GM18511 (cell line): ENCODE results near the gene CYB5B.

Experiments
- ATAC-seq: cut with Tn5 transposase; IDR thresholded peaks from one replicate; pipeline ENCODE4 v1.9.1; 2021; ENCODE audit warnings: mild to moderate bottlenecking, moderate library complexity; ENCODE audit not compliant: unreplicated experiment

The CYB5B gene

DNA sequence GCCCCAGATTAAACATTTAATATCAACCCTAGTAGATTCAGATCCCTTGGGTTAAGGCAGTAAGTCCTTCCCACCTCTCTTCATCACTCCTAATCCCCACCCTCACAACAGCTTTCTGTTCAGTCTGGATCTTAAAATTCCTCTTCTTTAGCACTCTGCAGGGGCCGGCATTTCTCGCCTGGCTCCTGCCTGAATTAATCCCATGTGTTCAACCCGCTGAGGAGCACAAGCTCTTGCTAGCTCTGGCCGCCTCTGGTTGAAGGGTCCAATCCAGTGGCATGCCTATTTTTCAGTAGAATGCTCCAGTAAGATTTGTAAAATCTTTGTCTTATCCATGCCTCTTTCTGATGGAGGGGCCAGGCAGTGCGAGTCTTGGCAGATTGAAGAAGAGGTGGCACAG is 59.2 kb downstream of the CYB5B start:
- ATAC-seq = no peak

DNA sequence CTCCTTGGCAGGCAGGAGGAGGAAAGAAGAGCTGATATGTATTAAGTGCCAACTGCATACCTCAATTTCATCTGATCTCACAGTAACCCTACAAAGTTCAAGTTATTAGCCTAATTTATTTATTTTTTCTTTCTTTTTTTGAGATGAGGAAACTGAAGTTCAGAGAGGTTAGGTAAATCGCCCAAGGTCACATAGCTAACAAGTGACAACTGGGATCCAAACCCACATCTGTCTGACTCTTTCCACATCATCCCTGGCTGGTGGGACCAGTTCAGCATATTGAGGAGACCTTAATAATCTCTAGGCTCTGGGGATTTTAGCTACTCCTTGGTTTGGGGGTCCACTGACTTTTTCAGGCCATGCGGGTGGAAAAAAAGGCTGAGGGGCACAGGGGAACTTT is 60.9 kb downstream of the CYB5B start:
- ATAC-seq = no peak

DNA sequence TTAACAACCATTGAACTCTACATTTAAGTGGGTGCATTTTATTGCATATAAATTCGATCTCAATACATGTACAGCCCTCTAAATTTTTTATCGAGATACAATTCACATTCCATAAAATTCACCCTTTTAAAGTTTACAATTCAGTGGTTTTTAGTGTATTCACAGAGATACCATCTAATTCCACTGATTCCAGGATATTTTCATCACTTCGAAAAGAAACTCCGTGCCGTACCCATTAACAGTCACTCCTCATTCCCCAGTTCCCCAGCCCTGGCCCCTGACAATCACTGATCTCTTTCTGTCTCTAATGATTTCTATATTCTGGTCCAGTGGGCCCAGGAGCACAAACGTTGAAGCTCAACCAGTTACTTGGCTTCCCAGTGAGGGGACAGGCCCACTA is 61.4 kb downstream of the CYB5B start:
- ATAC-seq = no peak

DNA sequence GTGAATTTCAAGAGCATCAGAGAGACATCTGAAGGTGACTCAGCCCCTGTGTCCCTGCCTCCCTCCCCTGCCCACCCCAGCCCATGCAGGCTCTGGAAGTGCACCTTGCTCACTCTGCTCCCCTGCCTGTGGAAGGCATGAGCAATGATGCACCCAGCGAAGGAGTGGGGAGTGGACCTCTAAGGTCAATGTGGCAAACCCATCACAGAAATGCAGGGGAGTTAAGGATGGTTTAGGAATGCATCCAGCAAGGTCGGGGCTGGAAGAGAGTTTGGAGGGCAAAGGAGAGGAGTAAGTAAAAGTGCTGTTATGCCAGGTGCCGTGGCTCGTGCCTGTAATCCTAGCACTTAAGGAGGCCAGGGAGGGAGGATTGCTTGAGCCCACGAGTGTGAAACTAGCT is 61.9 kb downstream of the CYB5B start:
- ATAC-seq = no peak

DNA sequence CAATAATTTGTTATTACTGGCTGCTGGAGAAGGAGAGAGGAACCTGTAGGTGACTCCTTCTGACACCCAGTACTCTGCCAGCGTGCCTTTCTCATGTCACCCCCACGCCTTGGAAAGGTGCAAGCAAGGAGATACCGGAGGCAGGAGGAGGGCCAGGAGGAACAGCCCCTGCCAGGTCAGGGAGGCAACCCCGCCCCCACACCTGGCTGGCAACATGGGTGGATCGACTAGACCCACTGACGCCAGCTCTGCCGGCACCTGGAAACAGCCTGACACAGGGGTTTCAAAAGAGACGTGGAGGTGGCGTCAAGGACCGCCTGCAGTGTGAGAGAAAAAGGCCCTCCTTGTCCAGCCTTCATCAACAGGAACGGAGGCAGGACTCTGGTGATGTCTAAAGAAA is 62.3 kb downstream of the CYB5B start:
- ATAC-seq = no peak

DNA sequence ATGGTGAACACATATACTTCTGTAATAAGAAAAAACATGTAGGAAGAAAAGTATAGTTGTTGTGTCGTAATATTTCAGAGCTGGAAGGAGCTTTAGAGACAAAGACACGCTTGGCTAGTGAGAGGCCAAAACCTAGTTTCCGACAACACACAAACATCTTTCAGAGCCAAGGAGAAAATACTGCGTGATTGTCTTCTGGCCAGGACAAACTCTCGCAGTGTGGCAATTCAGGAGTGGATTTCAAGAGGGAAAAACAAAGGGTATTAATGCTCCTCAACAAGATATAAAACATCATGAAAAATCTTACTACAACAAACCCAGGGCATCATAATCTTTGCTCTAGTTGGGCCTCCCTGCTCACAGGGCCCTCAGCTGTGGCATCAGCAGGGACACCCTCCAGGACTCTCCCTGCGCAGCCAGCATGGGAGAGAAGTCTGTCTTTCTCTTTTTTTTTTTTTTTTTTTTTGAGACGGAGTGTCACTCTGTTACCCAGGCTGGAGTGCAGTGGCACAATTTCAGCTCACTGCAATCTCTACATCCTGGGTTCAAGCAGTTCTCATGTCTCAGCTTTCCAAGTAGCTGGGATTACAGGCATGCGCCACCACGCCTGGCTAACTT is 66.4 kb downstream of the CYB5B start:
- ATAC-seq = no peak

DNA sequence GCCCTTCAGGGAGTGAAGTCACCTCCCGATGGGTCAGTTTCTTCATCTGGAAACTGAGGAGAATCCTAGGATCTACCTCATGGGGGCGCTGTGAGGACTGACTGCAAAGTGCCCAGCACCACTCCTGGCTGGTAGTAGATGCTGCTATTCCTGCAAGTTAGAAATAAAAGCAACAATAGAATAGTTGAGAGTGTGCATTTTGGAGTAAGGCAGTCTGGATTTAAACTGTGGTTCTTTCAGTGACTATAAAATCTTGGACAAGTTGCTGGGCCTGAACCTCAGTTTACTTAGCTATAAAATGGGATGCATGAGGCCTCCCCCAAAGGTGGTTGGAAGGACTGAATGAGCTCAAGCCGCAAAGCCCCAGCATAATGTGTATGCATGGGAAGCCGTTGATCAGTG is 70.6 kb downstream of the CYB5B start:
- ATAC-seq = no peak

DNA sequence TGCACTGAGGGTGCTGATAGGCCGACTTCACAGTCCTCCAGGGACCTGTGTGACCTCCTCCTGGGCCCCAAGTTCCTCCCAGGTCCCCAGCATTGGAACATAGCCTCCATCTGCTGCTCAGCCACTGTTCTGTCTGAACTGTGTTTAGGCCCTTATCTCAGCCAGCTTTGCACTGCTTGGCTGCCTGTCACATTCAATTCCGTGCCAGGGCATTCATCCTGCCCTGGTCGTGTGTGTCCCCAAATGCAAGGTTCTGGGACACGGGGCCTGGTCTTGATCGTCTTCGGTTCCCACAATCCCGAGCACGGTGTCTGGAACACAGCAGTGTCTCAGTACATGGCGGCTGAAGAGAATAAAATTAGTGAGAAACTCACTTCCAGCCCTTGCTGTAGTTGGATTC is 71.4 kb downstream of the CYB5B start:
- ATAC-seq = no peak

DNA sequence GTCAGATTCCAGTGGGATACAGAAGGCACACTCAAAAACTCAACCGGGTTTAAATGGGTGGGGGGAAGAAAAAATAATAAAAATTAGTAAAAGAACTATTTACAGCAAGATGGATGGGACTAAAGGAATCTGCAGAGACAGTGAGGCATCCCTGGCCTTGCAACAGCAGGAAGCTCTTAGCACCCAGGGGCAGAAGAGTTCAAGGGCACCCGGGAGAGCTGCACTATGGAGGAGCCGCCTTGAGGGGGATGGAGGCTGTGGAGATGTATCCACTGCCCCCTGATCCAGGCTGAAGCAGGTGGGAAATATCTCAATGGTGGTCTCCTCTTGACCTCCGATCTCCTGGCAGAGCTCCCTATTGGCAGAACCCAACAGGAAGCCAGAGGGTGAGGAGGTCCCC is 72.0 kb downstream of the CYB5B start:
- no peak for ATAC-seq

DNA sequence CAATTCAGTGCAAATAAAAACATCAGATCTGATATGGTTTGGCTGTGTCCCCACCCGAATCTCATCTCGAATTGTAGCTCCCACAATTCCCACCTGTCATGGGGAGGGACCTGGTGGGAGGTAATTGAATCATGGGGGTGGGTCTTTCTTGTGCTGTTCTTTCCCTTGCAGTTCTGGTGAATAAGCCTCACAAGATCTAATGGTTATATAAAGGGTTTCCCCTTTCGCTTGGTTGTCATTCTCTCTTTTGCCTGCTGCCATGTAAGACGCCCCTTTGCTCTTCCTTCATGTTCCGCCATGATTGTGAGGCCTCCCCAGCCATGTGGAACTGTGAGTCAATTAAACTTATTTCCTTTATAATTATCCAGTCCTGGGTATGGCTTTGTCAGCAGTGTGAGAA is 72.5 kb downstream of the CYB5B start:
- no peak for ATAC-seq

DNA sequence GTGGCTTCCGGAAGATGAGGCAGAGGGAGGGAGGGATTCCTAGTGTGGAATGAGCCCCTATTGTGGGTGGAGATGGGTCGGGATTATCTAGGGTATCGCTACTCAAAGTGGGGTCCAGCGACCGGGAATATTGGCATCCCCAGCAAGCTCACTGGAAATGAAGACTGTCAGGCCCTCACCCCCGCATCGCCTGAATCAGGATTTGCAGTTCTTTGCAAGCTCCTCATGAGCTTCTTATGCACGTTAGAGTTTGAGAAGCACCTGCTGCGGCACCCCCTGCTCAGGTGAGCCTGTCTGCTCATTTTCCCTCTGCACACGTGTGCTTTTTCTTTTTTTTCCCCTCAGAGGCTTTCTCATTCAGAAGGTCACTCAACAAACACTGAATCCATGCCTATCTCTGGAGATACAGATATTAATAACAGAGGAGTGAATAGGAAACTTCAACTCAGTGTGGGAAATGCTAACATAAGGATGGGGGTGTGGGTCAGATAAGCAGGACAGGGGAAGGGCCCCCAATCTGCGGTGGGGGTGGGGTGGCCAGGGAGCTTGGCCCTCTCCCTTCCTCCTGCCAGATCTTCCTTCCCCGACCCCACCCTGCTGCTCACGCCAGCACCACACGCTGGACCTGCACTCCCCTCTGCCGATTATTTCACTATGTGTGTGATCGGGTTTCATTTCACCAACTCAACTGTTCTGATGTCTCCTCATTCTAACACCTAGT is 73.6 kb downstream of the CYB5B start:
- ATAC-seq = no peak

DNA sequence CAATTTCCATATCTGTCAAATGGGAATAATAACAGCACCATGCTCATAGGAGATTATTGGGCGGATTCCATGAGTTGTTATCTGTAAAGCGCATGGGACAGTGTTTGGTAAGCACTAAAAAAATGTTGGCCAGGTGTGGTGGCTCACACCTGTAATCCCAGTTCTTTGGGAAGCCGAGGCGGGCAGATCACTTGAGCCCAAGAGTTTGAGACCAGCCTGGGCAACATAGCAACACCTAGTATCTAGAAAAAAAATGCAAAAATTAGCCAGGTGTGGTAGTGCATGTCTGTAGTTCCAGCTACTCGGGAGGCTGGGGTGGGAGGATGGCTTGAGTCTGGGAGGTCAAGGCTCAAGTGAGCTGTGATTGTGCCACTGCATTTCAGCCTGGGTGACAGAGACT is 74.5 kb downstream of the CYB5B start:
- ATAC-seq = no peak

DNA sequence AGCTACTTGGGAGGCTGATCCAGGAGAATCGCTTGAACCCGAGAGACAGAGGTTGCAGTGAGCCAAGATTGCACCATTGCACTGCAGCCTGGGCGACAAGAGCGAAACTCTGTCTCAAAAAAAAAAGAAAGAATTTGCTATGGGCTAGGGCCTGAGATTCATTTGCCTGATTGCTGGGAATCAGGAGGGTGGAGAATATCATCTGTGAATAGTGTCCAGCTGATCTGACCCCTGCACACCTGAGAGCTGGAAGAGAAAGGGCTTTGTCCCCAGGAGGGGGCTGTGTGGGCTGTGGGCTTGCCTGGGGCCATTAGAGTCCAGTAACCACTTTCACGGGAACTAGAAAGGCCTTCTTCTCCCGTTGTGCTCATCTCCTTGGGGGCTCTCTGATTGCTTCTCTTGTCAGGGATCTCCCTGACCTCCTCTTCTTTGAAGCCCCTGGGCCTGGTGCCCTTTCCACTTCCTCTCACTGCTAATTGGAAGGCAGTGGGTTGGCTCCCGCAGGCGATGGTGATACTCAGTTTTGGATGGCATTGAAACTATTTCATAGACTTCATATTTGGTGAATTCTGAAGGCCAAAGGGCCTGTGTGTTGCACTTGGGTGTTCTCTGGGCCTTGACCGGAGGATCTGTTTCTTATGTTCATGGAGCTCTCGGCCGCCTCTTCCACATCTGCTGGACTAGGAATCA is 75.3 kb downstream of the CYB5B start:
- ATAC-seq = no peak

DNA sequence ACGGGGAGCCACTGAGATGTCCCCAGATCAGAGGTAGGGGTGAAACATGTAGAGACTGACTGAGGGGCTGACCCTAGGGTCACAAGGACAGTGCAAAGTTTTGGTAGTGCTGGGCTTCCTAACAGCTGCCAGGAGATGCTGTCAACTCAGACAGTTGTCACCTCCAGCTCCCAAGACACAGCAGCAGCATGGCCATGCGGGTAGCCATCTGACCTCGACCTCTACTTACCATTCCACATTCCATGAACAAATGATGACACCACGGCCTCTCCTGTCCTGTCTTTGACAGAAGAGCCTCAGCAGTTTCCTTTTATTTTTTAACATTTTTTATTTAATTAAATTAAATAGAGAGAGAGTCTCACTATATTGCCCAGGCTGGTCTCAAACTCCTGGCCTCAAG is 76.1 kb downstream of the CYB5B start:
- no peak for ATAC-seq

DNA sequence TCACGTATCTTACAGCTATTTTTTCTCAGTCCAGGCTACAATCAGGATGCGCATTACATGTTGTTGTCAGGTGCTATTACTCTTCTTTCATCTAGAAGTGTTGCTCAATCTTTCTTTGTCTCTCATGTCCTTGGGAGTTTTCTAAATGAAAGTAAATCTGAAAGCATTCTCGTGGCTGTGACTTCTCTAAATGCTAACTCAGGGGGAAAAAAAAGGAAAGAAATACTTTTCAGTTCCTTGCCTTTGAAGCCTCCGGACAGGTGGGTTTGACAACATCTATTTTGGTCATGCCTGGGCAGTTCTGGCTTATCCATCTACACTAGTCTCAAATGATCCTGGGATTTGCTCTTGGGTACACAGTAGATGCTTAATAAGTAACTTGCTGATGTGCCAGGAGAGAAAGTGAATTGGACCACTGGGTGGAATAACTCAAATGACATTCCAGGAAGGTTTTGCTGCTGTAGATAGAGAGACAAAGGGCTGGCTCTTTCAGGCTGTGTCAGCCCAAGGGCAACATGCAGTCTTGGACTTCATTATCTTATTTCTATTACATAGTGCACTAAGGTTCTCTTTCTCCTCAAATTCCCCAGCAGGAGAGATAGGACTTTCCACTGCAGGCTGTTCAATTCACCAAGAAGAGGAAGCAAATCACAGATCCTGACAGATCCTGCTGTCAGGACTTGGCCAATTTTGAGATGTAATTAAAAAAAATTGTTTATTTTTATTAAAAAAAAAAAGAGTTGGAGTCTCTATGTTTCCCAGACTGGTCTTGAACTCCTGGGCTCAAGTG is 77.7 kb downstream of the CYB5B start:
- ATAC-seq = peak; percentile 51

DNA sequence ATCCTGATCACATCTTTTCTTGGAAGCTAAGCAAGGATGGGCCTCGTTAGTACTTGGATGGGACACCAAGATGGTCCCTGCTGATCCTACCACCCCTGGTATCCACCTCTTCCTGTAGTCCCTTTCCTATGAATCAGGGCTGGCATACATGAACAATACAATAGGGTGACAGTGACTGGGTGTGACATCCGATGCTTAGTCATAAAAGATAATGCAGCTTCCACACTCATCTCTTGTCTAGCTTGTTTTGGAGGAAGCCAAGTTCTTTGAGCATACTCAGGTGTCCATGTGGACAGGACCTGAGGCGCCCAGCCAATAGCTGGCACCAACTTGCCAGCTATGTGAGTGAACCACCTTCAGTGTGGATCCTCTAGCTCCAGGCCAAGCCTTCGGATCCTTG is 78.8 kb downstream of the CYB5B start:
- ATAC-seq = no peak

DNA sequence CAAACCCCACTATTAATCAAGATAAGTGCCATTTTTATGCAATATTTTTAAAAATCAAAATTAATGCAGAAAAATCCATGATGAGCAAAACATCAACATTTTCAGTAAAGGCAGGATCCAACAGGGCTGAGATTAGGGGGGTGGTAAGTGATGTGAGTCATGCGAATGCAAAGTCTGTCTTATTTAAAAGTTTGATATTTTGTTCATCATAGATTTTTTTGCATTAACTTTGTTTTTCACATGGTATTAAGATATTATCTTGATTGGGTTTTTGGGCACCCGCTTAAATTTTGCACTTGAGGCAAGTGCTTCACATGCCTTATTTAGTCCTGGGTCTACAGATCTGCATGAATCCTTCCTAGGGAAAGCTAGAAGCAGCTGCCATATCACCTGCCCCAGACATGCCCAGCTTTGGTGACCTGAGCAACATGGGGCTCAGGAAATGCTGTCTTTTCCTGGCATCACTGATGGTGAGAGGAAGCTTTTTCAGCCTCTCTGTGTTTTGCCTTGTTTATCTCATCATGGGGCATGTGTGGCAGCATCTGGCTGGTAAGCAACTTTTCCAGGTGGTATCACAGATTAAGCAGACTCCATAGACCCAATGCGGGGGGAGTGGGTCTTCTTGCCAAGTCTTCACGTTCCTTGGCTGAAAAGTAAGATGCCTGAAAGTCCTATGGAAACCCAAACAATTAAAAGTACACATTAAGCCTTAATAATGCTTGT is 83.8 kb downstream of the CYB5B start:
- ATAC-seq = no peak

DNA sequence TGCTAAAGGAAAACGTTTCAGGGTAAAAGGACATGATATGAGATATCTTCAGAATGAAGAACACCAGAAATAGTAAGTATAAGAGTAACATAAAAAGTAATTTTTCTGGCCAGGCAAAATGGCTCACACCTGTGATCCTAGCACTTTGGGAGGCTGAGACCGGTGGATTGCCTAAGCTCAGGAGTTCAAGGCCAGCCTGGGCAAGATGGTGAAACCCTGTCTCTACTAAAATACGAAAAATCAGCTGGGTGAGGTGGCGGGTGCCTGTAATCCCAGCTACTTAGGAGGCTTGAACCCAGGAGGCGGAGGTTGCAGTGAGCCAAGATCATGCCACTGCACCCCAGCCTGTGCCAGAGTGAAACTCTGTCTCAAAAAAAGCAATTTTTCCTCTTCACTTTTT is 84.7 kb downstream of the CYB5B start:
- no peak for ATAC-seq

DNA sequence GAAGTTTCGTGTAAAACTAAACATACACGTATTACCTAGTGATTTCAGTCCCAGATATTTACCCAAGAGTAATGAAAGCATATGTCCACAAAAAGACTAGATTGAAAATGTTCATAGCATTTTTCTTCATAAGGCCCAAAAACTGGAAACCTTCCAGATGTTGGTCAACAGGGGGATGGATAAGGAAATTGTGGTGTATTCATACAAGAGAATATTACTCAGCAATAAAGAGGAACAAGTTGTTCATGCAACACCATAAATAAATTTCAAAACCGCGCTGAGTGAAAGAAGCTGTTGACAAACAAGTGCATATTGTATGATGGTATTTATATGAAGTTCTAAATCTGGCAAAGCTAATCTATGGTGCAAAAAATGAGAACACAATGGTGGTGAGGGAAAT is 87.2 kb downstream of the CYB5B start:
- ATAC-seq = no peak

DNA sequence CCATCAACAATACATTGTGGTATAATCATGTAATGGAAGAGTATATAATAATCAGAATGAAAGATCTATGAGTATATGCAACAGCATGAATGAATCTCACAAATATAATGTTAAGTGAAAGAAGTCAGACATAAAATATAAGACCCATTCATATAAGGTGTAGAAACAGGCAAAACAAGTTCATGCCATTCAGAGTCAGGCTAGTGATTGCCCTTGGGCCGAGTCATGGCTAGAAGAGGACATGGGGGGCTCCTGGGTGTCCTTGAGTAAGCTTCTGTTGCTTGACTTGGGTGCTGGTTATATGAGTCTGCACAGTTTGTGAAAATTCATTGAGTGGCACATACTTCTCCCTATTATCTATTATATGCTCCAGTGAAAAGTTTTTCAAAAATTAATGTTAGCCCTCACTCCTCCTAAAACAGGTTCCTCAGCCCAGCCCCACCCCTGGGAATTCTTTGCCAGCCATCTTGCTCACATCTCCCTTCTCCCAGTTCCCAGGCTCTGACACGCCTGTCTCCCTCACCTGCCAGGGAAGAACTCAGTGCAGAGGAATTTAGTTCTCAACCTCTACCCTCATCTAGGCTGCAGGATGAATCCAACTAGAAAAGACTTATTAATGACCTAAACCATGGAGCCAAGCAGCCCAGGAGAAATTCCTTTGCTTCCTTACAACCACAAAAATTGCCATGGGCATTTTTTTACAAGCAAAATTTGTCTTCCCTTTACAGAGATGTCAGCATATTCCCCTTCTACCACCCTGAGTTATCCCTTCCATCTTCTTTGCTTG is 89.0 kb downstream of the CYB5B start:
- ATAC-seq = no peak
